Measurements from ENCODE around the gene DNASE2.
"Not testable (repeated sequence)": the region's sequence is repeated elsewhere in the genome, so short reads cannot be mapped to it uniquely, and the experiment has no call there.

DNASE2 gene, protein sequence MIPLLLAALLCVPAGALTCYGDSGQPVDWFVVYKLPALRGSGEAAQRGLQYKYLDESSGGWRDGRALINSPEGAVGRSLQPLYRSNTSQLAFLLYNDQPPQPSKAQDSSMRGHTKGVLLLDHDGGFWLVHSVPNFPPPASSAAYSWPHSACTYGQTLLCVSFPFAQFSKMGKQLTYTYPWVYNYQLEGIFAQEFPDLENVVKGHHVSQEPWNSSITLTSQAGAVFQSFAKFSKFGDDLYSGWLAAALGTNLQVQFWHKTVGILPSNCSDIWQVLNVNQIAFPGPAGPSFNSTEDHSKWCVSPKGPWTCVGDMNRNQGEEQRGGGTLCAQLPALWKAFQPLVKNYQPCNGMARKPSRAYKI

DNA sequence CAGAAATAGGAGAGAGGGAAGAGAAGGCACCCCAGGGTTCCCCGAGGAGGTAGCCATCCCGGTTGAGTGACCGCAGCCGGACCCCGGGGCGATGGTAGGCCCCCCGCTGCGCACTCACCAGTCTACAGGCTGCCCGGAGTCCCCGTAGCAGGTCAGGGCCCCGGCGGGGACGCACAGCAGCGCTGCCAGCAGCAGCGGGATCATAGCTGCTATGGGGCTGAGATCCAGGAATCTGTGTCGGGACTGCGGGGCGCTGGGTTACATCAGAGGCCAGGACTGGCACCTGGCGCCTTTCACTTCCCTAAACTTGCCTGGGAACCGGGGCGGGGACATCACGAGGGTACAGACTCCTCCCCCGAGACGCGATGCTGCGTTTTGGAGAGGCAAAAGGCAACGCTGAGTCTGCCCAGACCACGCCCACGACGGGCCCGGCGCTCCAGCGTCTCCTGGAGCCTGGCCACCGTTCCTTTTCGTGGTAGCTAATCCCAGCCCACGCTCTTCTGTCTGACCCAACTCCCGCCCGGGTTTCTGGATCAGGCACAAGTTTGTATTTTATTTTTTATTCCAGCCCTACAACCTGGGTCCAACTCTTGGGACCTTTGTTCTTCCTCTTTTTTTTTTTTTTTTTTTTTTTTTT is at the start of gene DNASE2:
Gene DNASE2 (minus strand): TSS at position 278 of the 637 bp plus-strand sequence. CDS start 74 bp downstream, at position 204.
- TF ChIP-seq, protein P1, sequence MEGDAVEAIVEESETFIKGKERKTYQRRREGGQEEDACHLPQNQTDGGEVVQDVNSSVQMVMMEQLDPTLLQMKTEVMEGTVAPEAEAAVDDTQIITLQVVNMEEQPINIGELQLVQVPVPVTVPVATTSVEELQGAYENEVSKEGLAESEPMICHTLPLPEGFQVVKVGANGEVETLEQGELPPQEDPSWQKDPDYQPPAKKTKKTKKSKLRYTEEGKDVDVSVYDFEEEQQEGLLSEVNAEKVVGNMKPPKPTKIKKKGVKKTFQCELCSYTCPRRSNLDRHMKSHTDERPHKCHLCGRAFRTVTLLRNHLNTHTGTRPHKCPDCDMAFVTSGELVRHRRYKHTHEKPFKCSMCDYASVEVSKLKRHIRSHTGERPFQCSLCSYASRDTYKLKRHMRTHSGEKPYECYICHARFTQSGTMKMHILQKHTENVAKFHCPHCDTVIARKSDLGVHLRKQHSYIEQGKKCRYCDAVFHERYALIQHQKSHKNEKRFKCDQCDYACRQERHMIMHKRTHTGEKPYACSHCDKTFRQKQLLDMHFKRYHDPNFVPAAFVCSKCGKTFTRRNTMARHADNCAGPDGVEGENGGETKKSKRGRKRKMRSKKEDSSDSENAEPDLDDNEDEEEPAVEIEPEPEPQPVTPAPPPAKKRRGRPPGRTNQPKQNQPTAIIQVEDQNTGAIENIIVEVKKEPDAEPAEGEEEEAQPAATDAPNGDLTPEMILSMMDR (conservative IDR thresholded peaks at IDR 0.05), result no peak
- no peak for TF ChIP-seq ZFX (IDR thresholded peaks at IDR 0.05)
- peak within 1 kb of the TSS; percentile 85 for H3K27ac ChIP-seq

DNA sequence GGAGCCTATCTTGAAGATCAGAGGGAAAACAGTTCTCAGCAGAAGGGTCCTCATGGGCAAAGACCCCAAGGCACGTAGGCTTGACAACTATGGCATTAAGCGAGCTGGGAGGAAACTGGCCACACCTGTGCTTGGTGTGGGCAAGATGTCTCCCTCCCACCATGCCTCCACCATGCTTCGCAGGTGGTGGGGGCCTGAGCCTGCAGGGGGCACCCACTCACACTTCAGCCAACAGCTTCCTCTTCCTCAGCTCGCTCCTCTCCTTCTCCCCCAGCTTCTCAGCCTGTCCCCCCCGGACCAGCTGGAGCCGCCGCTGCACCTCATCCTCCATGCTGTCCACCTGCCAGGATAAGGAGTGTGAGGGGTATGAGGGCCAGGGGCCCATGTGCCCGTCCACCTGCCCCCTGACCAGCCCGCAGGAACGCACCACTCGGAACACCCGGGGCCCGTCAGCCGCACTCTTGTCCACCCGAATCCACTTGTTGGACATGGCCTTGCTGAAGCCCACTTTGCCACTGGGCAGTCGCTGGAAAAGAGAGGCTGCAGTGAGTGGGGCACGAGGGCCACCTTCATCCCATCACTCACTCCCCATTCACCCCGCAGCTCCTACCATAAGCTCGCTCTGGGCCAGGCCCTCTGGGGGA is 48.9 kb upstream of the DNASE2 start:
- no peak overlapping the region for H3K27ac ChIP-seq
- TF ChIP-seq, protein P1 (conservative IDR thresholded peaks at IDR 0.05), result no peak
- TF ChIP-seq ZFX (IDR thresholded peaks at IDR 0.05), result no peak

DNA sequence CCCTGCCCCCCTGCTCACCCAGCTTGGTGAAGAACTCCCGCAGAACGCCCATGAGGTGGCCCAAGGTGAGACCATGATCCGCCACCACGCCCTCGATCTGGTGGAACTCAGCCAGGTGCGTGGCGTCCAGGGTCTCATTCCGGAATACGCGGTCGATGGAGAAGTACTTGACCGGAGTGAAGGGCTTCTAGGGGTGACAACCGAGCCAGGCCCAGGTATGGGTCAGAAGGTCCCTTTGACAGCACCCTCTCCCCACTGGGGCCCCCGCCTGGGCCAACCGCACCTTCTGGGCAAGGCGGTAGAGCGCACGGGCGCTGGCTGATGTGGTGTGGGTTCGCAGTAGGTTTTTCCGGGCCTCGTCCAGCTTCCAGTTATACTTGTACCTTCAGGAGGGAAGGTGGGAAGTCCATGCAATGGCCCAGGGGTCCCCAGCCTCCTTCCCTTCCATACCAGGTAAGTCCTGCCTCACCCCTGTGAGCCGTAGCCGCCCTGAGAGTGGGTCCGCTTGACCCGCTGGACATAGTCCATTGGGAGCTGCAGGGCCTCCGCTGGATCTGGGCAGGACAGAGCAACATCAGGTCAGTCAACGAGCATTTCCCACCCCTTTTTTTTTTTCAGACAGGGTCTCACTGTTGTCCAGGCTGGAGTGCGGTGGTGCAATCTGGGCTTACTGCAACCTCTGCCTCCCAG is 43.5 kb upstream of the DNASE2 start:
- no peak for TF ChIP-seq ZFX (IDR thresholded peaks at IDR 0.05)
- TF ChIP-seq, protein P1 (conservative IDR thresholded peaks at IDR 0.05), result no peak
- no peak overlapping the region for H3K27ac ChIP-seq

DNA sequence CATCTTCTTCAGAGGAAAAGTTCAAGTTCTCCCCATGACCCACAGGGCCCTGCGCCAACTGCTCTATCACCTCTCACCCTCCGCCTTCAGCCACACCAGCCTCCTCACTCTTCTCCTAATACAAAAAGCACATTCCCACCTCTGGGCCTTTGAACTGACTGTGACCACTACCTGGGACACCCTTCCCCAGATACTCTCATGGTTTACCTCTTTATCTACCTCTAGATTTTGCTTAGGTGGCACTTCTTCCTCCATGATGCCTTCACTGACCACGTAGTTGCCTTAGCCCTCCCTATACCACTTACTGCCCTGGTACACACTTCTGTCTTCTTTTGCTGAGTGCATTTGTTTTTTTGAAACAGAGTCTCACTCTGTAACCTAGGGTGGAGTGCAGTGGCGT is 41.7 kb upstream of the DNASE2 start:
- H3K27ac ChIP-seq, result no peak overlapping the region
- TF ChIP-seq, protein P1 (conservative IDR thresholded peaks at IDR 0.05), result no peak
- no peak for TF ChIP-seq ZFX (IDR thresholded peaks at IDR 0.05)

DNA sequence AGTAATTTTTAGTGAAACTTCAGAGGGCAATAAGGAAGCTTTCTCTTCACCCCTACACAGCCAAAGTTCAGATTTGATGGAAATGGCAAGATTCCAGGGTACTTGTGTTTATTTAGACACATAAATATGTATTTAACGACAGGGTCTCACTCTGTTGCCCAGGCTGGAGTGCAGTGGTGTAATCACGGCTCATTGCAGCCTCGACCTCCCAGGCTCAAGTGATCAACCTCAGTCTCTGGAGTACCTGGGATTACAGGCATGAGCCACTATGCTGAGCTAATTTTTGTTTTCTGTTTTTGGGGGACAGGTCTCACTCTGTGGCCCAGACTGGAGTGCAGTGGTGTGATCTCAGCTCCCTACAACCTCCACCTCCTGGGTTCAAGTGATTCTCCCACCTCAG is 39.8 kb upstream of the DNASE2 start:
- peak overlapping the region; percentile 5; the same call in 1 of the 2 replicates for H3K27ac ChIP-seq
- TF ChIP-seq, protein P1 (conservative IDR thresholded peaks at IDR 0.05), result no peak
- TF ChIP-seq ZFX (IDR thresholded peaks at IDR 0.05), result no peak

DNA sequence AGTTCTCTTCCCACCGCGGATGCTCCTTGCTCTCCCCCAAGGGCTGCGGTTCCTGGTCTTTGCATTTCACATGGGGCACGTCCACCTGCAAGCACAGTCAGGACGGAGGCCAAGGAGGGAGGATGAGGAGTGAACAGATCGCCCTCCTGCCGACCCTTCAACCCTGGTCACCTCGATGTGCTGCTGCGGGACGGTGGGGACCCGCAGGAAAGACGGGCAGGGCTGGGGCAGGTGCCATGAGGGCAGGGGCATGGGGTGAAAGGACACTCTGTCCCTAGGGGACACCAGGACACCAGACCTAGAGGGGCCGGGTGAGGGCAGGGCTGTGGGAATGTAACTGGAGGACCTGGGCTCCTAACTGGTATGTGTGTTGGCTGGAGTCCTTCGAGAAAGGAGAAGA is 37.0 kb upstream of the DNASE2 start:
- H3K27ac ChIP-seq, result no peak overlapping the region; the same call in 1 of the 2 replicates
- TF ChIP-seq, protein P1 (conservative IDR thresholded peaks at IDR 0.05), result no peak
- TF ChIP-seq ZFX (IDR thresholded peaks at IDR 0.05), result no peak

DNA sequence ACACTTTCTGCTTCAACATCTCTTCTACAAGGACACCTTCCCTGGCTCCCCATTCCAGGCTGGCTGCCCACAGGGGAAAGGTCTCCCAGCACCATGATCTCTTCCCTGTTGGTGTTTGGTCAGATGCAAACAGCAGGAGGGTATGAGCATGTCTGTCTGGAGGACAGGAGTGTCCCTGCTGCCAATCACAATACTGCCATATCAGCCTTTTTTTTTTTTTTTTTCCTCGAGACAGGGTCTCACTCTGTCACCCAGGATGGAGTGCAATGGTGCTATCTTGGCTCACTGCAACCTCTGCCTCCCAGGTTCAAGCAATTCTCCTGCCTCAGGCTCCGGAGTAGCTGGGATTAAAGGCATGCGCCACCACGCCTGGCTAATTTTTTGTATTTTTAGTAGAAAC is 34.6 kb upstream of the DNASE2 start:
- not testable (repeated sequence) for H3K27ac ChIP-seq
